ENCODE measurements around the gene JMJD6. TPM values are rescaled to one million over a fixed set of nuclear protein-coding genes. Genes with fewer than 3 reads are reported as not detected.
"Not testable (repeated sequence)": the region's sequence is repeated elsewhere in the genome, so short reads cannot be mapped to it uniquely, and the experiment has no call there.

JMJD6 gene
- total RNA-seq, 1 experiment from 2014 or later = 31.9 TPM

DNA sequence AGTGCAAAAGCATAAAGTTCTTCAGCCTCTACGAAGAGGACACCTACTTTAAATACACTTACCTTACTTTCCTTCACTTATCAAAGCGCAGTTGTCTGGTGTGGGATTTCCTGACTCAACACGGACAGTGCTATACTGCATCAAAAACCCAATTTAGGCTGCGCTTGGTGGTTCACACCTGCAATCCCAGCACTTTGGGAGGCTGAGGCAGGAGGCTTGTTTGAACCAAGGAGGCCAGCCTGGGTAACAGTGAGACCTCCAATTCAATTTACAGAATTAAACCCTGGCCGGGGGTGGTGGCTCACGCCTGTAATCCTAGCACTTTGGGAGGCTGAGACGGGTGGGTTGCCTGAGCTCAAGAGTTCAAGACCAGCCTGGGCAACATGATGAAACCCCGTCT lies 4.1 kb downstream of the JMJD6 start:
- DNase-seq (ENCODE audit: low spot score) = no peak
- in situ Hi-C loops (cut with HindIII; ENCODE audit: low sequenced_read_pairs) = no loop called here

DNA sequence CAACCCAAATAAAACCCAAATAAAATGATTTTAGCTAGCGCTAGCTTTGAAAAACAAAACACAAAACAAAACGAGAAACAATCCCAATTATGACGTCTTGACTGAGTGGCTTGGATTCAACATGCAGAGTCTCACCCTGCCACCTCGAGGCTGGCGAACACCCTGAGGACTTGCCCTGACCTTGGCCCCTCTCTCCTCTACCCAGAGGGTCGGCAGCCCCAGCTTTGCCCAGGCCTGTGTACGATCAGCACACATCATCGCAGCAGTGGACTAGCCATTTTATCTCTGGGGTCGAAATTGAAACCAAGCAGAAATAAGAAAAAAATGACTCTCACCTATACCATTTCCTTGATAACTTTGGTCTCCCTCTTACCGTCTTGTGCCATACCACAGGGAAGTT lies 4.9 kb downstream of the JMJD6 start:
- no peak for DNase-seq (ENCODE audit: low spot score)
- in situ Hi-C loops (cut with HindIII; ENCODE audit: low sequenced_read_pairs) = no loop called here

DNA sequence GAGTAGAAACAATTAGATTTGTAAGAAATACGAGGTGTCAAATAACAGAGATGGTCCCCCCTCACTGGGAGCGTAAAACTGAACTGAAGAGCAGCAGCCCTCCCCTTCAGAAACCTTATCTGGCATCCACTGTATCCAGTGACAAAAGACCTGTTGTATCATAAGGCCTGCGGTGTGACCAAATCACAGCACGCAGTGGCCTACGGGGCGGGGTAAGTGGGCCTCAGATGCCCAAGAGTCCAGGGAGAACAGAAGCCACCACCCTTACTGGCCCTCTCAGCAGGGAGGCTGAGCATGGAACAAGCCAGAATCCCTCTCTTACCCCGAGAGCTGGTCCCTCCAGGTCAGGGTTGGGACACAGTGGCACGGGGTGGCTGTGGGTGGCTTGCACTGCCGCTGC lies 5.5 kb downstream of the JMJD6 start:
- DNase-seq (ENCODE audit: low spot score) = no peak
- in situ Hi-C loops (cut with HindIII; ENCODE audit: low sequenced_read_pairs) = no loop called here

DNA sequence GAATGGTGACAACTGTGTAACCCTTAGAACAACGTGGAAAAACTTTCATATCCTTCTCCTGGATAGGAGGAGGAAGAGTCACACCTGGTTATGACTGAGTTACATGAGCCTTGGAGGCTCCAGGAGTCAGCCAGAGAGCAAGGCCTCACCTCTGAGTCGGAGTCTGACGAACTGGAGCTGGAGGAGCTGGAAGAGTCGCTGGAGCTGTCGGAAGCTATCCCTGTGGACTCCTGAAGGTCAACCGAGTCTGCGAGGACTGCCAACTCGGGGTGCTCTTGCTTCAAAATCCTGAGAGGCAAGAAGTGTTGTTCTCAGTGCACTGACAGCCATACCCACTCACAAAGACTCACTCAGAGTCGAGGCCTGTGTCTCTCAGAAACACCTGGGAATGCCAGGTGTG lies 6.2 kb downstream of the JMJD6 start:
- no peak for DNase-seq (ENCODE audit: low spot score)
- in situ Hi-C loops (cut with HindIII; ENCODE audit: low sequenced_read_pairs) = no loop called here

DNA sequence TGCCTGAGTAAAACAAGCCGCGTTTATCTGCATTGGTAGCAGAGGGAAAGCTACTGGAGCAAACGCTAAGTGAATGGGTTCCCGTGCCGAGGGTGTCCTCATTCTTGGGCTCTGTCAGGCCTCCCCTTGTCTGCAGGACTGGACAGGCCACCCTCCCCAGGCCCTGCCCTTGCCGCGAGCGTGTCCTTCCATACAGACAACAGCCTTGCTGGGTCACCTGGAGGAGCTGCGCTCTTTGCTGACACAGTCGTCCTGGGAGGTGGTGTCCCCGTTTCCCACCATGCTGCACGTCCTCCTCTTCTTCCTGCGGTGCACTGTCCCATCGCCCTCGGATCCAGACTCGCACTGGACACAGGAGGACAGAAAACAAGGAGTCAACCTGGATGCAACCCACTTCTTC lies 7.9 kb downstream of the JMJD6 start:
- no peak for DNase-seq (ENCODE audit: low spot score)
- in situ Hi-C loops (cut with HindIII; ENCODE audit: low sequenced_read_pairs) = no loop called here

GRCh38 chr17:76716839-76717215 lies 9.6 kb downstream of the JMJD6 start:
- no peak for DNase-seq (ENCODE audit: low spot score)
- in situ Hi-C loops (cut with HindIII; ENCODE audit: low sequenced_read_pairs) = no loop called here

DNA sequence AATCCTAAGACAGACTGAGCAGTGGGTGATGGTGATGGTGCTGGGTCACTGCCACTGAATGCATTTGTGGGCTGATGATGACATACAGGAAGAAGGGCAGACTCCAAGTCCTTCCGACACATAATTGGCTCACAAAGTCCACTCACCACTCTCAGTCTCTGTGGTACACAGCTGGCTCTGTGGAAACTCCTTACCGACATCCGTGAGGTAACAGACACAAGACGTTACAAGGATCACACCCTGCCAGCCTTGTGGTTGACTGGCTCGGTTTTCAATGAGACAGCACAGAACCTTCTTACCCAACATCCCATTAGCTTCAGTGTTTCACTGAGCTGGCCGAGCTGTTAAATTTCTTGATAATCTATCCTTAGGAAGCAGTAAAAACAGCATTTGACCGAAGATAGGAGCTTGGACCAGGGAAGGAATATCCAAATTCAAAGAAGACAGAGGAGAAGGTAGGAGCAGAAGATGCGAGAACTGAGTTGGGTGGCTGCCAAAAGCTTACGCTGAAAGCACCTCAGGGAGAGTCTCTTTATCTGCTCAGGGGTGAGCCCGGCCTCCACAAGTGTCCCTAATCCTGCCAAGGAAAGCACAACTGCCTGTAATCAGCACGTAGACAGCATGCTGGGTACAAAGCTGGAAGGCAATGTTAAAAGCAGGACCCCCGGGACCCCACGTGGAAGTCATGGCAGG lies 10.1 kb downstream of the JMJD6 start:
- no peak for DNase-seq (ENCODE audit: low spot score)
- in situ Hi-C loops (cut with HindIII; ENCODE audit: low sequenced_read_pairs) = no loop called here

GRCh38 chr17:76715496-76715830 lies 10.9 kb downstream of the JMJD6 start:
- in situ Hi-C loops (cut with HindIII; ENCODE audit: low sequenced_read_pairs) = no loop called here
- no peak for DNase-seq (ENCODE audit: low spot score)

GRCh38 chr17:76714822-76715495 lies 11.4 kb downstream of the JMJD6 start:
- DNase-seq (ENCODE audit: low spot score) = peak; percentile 70
- in situ Hi-C loops (cut with HindIII; ENCODE audit: low sequenced_read_pairs) = no loop called here

DNA sequence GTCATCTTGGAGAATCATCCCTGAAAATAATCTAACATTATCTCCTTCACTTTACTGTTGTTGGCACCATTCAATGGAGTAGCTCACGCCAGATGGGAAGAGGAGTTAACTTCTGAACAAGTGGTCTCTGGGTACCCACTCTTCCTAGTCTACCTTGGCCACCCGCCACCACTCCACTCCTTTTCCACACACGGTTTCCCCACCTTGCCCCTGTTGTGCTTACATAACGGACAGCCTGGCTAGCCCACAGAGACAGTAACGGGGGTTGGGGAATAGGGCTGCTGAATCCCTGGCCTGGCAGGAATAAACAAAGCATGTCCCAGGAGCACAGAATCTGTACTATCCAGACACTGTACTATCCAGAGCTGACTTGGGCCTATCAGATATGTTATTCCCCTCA lies 12.1 kb downstream of the JMJD6 start:
- no peak for DNase-seq (ENCODE audit: low spot score)
- in situ Hi-C loops (cut with HindIII; ENCODE audit: low sequenced_read_pairs) = no loop called here

GRCh38 chr17:76713765-76714164 lies 12.6 kb downstream of the JMJD6 start:
- DNase-seq (ENCODE audit: low spot score) = no peak
- in situ Hi-C loops (cut with HindIII; ENCODE audit: low sequenced_read_pairs) = no loop called here

GRCh38 chr17:76712321-76712720 lies 14.1 kb downstream of the JMJD6 start:
- in situ Hi-C loops (cut with HindIII; ENCODE audit: low sequenced_read_pairs); DNase-seq (ENCODE audit: low spot score): not testable (repeated sequence)

- in situ Hi-C loops (cut with HindIII; ENCODE audit: low sequenced_read_pairs) = no loop called here
- DNase-seq (ENCODE audit: low spot score) = peak; percentile 82
Observed at GRCh38 chr17:76710863-76711611, 15.4 kb downstream of the JMJD6 start, which contains the start of gene MXRA7. MXRA7 (minus strand) TSS chr17:76710965; CDS start chr17:76710946, 19 bp downstream.

GRCh38 chr17:76709951-76710862 lies 16.2 kb downstream of the JMJD6 start:
- in situ Hi-C loops (cut with HindIII; ENCODE audit: low sequenced_read_pairs) = not testable (repeated sequence)

GRCh38 chr17:76709077-76709950 lies 17.1 kb downstream of the JMJD6 start:
- peak; percentile 70 for DNase-seq (ENCODE audit: low spot score)
- in situ Hi-C loops (cut with HindIII; ENCODE audit: low sequenced_read_pairs) = no loop called here

More at GRCh38 chr17:76709951-76710862, 16.2 kb downstream of the JMJD6 start:
- DNase-seq (ENCODE audit: low spot score) = peak; percentile 43

GRCh38 chr17:76707985-76708807 lies 18.2 kb downstream of the JMJD6 start:
- in situ Hi-C loops (cut with HindIII; ENCODE audit: low sequenced_read_pairs) = no loop called here
- peak; percentile 37 for DNase-seq (ENCODE audit: low spot score)

GRCh38 chr17:76706817-76707216 lies 19.6 kb downstream of the JMJD6 start:
- no peak for DNase-seq (ENCODE audit: low spot score)
- in situ Hi-C loops (cut with HindIII; ENCODE audit: low sequenced_read_pairs) = no loop called here

GRCh38 chr17:76704805-76705204 lies 21.6 kb downstream of the JMJD6 start:
- no peak for DNase-seq (ENCODE audit: low spot score)
- in situ Hi-C loops (cut with HindIII; ENCODE audit: low sequenced_read_pairs) = no loop called here

All from G401 (cell line).